ENCODE results near the gene PREPL.
A peak's percentile ranks its signal among the peaks of the same experiment; 100 is the strongest.

PREPL gene

GRCh38 chr2:44295633-44296359, 65.5 kb downstream of the PREPL start:
- no peak for DNase-seq (ENCODE audit: low read depth)

GRCh38 chr2:44295113-44295512, 66.2 kb downstream of the PREPL start:
- DNase-seq (ENCODE audit: low read depth): no peak

- DNase-seq (ENCODE audit: low read depth): peak; percentile 57
Measured at GRCh38 chr2:44291281-44292248, 69.7 kb downstream of the PREPL start.

GRCh38 chr2:44290261-44290660, 71.0 kb downstream of the PREPL start:
- DNase-seq (ENCODE audit: low read depth): peak; percentile 57

- DNase-seq (ENCODE audit: low read depth): no peak
Measured at GRCh38 chr2:44286884-44287638, 74.2 kb downstream of the PREPL start.

GRCh38 chr2:44286119-44286883, 75.0 kb downstream of the PREPL start:
- no peak for DNase-seq (ENCODE audit: low read depth)

- no peak for DNase-seq (ENCODE audit: low read depth)
Measured at GRCh38 chr2:44285174-44285573, 76.1 kb downstream of the PREPL start.

- DNase-seq (ENCODE audit: low read depth): no peak
Measured at GRCh38 chr2:44283116-44283666, 78.1 kb downstream of the PREPL start.

GRCh38 chr2:44280869-44281268, 80.4 kb downstream of the PREPL start:
- DNase-seq (ENCODE audit: low read depth): no peak

- DNase-seq (ENCODE audit: low read depth): no peak
Measured at GRCh38 chr2:44277541-44277940, 83.8 kb downstream of the PREPL start.

- DNase-seq (ENCODE audit: low read depth): no peak
Measured at GRCh38 chr2:44275927-44276303, 85.4 kb downstream of the PREPL start.

GRCh38 chr2:44273596-44273995, 87.7 kb downstream of the PREPL start:
- DNase-seq (ENCODE audit: low read depth): no peak

GRCh38 chr2:44273076-44273475, 88.2 kb downstream of the PREPL start:
- no peak for DNase-seq (ENCODE audit: low read depth)

GRCh38 chr2:44271296-44271695, 90.0 kb downstream of the PREPL start:
- DNase-seq (ENCODE audit: low read depth): no peak

- DNase-seq (ENCODE audit: low read depth): no peak
Measured at GRCh38 chr2:44269831-44270230, 91.5 kb downstream of the PREPL start.

GRCh38 chr2:44267796-44268648, 93.3 kb downstream of the PREPL start:
- peak; percentile 50 for DNase-seq (ENCODE audit: low read depth)

Measured in stromal cell of bone marrow (primary cell).